NOMO-1 treated with dmso at 0.1 percent for 144 hours (cell line): ENCODE results near the gene LCNL1.

ENCODE experiments used
- DNase-seq: peaks from one replicate; lab custom pipeline; 2025; ENCODE audit not compliant: unreplicated experiment; lab: John Stamatoyannopoulos, UW

LCNL1 gene

DNA sequence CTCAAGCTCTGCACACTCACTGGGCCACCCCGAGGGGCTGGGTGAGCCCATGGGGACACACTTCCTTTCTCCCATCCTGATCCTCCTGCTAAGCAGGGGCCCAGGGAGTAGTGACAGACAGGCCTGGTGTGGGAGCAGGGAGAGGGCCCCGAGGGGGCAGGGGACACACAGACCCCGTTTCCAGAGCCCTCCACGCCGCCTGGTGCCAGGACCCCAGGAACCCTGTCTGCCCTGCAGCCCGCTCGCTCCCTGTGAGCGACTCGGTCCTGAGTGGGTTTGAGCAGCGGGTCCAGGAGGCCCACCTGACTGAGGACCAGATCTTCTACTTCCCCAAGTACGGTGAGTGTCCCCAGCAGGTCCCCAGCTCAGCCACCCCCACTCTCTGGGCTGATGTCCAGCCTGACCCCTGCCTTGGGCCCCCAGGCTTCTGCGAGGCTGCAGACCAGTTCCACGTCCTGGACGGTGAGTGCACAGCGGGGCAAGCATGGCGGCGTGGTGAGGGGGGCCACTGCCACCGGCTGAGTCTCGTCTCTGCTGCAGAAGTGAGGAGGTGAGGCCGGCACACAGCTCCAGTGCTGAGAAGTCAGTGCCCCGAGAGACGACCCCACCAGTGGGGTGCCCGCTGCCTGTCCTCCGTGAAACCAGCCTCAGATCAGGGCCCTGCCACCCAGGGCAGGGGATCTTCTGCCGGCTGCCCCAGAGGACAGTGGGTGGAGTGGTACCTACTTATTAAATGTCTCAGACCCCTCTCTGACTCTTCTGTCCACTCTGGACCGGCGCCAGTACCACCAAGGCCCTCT, 36.4 kb upstream of the LCNL1 start:
- DNase-seq, result no peak

DNA sequence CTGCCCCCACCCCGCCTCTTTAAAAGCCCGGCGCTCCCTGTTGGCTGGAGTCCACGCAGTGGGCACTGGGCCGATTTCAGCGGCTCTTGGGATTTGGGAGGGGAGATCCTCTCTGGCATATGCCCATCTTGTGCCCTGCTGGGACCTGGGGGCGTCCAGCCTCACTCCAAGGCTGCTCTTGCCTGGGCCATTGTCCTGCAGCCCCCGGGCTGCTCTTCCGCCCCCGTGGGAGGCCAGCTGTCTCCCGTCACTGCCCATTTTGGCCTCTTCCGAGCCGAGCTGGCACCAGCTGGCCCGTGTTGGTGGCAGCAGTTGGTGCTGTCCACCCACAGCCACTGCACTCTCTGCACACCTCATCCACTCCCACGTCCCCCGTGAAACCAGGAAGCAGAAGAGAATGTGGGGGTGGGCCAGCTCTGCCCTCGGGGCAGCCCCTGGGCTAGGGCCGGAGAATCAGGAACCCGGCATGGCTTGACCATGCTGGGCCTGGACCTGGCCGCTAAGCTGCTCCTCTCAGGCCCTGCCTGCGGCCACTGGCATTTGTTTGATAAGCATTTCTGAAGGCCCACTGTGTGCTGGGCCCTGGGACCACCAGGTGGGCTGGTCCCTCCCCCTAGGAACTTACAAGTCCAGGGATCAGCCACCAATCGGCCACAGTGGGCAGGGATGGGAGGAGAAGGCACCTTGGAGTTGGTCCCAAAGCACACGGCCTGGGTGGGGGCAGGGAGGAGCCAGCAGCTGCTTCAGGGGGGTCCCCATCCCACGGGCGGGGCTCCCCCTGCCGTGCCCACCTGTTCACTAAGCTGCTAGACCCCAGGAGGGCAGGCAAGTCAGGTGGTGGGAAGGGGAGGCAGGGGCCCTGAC, 35.5 kb upstream of the LCNL1 start:
- no peak for DNase-seq

DNA sequence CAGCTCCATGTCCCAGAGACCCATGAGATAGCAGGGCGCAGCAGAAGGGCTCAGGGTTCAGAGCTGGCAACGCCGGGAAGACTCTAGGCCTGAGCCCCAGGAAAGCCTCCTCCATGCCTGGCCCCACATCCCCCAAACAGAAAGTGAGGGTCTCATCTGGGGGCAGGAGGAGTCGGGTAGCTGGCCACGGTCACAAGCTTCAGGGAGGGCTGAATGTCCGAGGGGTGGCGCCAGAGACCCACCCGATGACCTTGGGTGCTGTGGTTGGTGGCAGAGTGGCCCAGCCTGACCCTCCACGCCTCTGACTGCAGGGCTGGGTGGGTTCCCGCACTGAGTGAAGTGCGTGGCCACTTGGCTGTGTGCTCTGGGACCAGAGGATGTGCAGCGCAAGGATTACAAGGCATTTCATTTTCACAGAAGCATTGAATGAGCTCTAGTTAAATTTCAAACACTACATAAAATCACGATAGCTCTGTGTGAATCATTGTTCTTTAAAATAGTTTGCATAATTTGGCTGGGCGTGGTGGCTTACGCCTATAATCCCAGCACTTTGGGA, 34.8 kb upstream of the LCNL1 start:
- DNase-seq, result peak; percentile 2

DNA sequence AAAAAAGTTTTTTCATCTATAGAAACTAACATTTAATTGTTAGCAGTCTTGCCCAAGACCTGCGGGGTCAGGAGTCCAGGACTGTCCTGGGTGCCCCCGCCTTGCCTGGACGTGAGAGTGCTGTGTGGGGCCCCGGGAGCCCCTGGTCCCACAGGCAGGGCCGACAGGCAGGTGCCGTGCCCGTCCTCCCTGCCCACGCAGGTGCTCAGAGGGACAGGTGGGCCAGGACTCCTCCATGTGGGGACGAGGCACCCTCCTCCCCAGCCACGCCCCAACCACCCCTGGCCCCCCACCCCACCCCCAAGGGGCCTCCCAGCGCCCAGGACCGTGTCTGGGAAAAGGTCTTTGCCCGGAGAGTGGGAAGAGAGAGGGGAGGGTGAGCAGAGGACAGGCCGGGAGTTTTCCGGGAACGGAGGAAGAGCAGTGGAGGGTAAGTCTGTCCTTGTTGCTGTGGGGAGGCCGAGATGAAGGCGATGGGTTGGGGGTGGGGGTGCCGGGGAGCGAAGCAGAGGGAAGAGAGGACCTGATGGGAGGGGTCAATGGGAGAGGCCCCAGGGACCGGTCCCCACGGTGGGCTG, 33.5 kb upstream of the LCNL1 start:
- no peak for DNase-seq

DNA sequence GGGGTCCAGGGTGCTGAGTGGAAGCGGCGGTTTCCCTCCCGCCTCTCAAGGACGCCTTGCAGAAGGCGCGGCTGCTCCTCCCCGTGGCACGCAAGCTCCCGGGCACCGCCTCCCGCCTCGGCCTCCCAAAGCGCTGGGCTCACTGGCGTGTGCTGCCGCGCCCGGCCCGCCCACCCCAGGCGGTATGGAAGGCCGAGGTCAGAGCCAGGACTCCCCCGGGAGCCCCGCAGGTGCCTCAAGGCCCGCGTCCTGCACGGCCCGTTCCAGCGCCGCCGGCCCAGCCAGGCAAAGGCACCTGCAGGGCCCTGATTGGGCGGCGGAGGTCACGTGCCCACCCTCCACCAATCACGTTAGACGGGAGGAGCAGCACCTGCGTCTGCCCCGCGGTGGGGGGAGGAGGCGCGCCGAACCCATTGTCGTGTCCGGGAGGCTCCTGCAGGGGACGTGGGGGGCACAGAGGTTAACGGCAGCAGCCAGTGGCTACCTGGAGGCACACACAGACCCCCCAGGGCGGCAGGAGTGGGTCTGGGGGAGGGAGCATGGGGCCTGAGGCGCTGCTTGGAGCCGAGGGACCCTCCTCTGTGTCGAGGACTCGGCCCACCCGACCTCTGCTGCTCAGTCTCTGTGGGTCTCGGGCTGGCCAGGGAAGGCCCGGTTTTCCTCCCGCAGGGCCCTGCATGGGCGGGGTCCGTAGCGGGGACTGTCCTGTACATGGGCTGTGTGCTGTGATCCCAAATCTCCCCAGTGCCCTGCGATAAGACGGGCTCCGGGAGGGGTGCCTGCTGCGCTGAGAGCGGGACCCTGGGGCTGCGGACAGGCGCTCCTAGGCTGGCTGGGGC, 32.8 kb upstream of the LCNL1 start:
- peak; percentile 97 for DNase-seq

DNA sequence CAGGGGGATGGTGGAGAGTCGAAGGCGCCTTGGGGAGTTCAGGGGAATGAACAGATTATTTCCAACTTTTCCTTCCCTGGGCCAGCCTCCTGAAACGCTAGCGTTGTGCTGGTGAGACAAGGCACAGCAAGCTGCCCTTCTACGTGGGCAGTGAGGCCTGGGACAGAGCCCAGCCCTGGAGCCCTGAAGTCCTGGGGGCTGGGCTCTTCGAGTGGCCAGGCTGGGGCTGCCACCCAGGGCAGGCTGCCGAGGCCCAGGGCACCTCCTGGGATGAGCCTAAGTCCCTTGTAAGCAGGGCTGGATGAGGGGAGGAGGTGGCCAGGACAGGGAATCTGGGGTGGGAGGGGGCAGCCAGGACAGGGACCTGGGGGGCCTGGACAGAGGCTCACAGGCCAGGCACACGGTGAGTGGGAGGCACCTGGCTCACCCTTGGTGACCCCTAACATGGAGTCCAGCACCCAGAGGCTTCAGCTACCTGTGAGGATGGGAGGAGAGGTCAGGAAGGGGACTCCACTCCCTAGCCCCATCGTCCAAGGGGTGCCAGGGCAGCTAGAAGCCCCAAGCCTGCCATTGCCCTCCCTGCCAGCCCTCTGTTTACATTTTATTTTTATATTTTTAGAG, 32.0 kb upstream of the LCNL1 start:
- DNase-seq, result no peak

DNA sequence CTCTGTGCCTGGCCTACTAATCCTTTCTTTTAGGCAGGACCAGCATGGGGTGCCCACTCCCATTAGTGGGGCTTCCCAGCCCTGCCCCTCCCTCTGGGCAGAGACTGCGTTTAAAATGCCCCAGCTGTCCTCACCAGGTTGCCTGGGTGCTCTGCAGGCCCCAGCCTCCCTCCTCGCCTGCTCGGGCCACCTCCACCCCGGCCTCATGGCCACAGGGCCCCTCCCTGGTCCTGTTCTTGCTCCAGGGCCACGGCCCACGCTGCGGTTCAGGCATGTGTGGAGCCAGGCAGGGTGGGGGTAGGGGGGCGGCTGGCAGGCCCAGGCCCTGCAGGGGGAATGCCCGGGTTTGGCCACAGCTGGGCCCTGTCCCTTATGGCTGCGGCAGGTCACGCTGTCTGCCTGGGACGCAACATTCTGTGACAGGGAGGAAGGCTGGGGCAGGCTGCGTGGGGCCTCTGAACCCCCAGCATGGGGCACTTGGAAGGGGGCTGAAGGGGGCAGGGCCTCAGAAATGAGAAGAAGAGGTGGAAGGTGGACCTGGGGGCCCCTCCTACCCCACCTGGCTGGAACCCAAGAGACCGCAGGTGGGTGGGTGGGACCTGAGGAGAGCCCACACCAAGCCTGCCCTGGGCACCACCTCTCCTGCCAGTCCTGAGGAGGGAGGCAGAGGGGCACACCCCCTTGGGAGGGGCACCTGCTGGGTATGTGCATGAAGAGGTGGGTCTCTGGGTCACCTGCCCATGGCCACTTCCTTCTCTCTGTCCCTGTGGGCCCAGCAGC, 31.1 kb upstream of the LCNL1 start, which contains the start of gene LCN12:
Gene LCN12, plus strand, starts transcription at position 733 of the 780 bp plus-strand sequence. CDS start 55 bp downstream, outside the sequence.
- no peak for DNase-seq

DNA sequence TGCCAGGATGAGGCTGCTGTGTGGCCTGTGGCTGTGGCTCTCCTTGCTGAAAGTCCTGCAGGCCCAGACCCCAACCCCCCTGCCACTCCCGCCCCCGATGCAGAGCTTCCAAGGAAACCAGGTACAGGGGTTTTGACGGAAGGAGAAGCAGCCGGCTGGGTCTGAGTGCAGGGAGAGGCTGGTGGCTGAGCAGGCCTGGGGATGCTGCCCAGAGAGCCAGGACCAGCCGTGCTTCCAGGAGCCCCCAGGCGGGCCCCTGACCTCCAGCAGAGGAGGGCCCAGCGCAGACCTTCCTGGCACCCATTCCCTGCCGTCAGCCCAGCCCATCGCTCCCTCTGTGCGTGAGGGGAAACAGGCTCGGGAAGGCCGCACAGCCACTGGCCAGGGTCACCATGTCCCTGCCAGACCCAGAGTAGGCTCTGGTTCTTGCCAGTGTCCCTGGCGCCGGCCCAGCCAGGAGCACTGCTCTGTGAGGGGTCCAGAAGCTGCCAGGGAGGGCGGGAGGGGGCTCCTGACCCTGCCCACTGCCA, 30.4 kb upstream of the LCNL1 start:
- no peak for DNase-seq

DNA sequence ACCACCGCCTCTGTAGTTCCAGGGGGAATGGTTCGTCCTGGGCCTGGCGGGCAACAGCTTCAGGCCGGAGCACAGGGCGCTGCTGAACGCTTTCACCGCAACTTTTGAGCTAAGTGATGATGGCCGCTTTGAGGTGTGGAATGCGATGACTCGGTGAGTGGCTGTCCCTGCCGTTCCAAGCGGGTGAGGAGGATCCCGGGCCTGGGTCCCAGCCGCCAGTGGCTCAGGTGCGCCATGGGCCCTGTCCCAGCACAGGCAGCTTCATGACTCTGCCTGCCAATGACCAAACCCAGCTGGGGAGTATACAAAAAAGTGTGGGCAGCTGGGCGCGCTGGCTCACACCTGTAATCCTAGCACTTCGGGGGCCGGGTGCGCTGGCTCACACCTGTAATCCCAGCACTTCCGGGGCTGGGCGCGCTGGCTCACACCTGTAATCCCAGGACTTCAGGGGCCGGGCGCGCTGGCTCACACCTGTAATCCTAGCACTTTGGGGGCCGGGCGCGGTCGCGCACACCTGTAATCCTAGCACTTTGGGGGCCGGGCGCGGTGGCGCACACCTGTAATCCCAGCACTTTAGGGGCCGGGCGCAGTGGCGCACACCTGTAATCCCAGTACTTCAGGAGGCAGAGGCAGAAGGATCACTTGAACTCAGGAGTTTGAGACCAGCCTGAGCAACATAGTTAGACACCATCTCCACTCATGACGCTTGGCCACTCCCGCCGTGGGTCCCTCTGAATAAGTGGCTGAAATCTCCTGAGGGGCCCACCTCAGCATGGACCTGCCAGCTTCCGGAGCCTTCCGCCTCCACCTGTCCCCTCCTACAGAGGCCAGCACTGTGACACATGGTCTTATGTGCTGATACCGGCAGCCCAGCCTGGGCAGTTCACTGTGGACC, 29.7 kb upstream of the LCNL1 start:
- no peak for DNase-seq

DNA sequence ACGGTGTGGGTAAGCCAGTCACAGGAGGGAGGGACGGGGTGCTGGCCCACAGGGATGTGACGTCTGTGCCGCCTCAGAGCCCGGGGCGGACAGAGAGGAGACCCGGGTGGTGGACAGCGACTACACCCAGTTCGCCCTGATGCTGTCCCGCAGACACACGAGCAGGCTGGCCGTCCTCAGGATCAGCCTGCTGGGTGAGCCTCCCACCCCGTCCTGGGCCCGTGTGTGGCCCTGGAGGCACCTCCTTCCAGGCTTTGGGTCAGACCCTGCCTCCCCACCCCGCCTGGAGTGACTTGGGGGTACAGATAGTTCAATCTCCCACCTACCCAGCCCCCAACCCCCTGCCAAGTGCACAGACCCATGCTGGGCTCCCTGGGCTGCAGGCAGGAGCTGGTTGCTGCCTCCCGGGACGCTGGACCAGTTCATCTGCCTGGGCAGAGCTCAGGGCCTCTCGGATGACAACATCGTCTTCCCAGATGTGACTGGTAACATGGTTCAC, 29.0 kb upstream of the LCNL1 start:
- DNase-seq, result no peak

DNA sequence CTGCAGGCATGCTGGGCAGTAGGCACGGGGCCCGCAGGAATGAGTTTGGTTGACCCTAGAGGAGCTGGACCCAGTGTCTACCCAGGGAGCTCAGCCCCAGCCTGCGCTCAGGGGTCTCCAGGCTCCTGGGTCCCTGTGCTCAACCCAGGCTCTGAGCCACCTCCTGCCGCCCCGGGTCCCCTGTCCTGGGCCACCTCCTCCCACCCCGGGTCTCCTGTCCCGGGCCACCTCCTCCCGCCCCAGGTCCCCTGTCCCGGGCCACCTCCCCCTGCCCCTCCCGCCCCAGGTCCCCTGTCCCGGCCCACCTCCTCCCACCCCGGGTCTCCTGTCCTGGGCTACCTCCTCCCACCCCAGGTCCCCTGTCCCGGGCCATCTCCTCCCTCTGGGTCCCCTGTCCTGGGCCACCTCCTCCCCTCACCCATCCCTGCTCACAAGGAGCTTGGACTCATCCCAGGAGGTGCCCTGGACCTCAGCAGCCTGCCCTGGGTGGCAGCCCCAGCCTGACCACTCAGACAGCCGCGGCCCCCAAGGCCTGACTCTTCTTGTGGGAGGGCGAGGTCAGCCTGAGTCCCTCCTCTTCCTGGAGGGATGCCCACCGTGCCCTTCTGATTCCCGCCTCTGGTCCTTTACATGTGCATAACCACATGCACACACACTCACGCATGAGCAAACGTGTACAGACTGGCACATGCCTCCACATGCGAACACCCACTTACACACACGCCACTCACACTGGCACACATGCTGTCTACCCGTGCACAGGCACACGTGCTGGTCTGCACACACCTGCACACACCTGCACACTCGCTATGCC, 28.3 kb upstream of the LCNL1 start:
- no peak for DNase-seq

DNA sequence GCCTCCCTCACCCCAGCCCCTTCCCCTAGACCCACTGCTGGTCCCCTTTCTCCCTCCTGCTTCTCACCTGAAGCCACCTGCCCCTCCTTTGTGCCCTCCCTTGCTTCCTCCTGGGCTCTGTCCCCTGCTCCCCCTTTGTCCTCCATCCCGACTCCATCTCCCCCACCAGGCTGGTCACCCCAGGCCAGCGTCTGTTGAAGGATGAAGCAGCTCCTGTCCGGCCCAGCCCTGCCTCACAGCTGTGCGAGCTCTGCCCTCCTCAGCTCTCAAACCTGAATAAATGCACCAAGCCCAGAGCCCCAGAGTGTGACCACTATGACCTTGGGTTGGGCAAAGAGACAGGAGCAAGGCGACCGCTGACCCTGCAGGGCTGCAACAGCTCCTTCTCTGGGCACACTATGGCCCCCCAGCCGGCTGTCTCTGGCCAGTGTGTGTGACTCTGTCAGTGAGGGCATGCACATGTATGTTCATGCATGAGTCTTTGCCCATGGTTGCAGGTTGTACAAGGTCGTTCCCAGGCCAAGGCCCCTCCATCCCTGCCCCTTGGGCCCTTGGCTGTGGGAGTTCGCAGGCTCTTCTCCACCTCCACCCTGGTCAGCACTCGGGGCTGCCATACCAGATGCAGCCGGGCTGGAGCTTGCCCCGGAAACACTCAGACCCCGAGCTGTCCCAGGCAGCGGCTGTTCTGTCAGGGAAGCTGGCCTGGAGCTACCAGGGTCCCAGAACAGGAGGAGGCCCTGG, 27.4 kb upstream of the LCNL1 start:
- no peak for DNase-seq

DNA sequence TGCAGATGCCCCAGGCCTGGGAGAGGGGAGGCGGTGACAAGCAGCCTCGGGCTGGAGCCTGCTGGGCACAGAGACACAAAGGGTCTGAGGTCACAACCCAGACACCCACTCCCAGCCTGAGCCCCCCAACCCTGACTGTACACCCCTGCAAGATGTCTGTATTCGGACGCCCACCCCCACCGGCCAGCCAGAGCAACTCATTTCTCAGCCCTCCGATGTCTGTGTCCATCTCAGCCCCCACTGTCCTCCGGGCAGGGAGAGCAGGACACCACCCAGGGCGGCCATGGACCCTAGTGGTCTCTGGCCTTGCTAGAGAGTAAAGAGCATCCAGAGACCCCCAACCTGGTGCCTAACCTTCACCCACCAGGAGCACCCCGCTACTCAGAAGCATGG, 26.9 kb upstream of the LCNL1 start:
- no peak for DNase-seq

DNA sequence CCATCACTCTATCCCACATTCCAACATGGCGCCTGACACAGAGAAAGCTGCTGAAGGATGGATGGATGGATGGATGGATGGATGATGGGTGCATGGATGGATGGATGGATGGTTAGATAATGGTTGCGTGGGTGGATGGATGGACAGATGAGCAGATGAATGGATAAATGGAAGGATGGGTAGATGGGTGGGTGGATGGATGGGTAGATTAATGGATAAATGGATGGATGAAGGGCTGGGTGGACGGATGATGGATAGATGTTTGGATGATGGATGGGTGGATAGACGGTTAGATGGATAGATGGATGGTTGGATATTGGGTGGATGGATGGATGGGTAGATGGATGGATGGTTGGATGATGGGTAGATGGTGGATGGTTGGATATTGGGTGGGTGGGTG, 26.2 kb upstream of the LCNL1 start:
- no peak for DNase-seq

DNA sequence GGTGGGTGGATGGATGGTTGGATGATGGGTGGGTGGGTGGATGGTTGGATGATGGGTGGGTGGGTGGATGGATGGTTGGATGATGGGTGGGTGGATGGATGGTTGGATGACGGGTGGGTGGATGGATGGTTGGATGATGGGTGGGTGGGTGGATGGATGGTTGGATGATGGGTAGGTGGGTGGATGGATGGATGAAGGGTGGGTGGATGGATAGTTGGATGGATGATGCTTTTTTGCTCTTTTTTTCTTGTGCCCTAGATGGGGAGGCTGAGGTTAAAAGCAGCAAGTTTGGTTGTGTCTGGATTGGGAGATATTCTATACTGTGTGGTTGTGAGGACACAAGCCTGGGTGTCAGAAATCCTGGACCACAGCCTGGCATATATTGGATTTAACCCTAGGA, 25.3 kb upstream of the LCNL1 start:
- no peak for DNase-seq

DNA sequence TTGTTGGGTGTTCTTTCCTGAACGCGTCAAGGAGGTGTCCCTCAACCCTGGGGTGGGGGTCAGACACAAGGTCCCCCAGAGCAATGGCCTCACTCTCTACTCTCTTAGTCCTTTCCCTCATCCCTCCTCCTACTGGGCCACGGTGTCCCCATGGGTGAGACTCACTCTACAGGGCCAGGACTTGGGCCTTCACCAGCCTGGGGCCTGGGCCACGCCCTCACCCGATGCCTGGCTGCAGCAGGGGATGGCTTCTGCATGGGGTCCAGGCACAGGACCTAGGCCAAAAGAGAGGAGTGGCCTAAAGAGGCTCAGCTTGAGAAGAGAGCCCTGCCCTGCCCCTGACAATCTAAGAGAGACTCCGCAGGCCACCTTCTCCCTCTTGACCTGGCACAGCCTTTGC, 24.9 kb upstream of the LCNL1 start:
- DNase-seq, result no peak
